HepG2 (cell line): Measurements from ENCODE around the gene NUDT1. TPM values are rescaled to one million over a fixed set of nuclear protein-coding genes. Genes with fewer than 3 reads are reported as not detected.

Source experiments
- ATAC-seq: fragments of 200-7000 bp; cut with Tn5 transposase; 3 replicates; pipeline ENCODE4 v1.9.1; 2020; ENCODE audit warnings: mild to moderate bottlenecking, moderate library complexity
- BruUV-seq: library from RNA; stranded (reverse); fragments of 400-500 nt; replicated peaks from 2 replicates; lab custom pipeline; 2021; lab: Mats Ljungman, UMichigan
- CTCF ChIA-PET: fragments of 300-600 bp; formaldehyde crosslinking; extraction: SDS; loops from one replicate; lab custom pipeline; 2021; ENCODE audit warnings: low total read pairs, inconsistent platforms, low intra/inter-chr PET ratio; lab: Yijun Ruan, JAX
- POLR2A ChIA-PET: fragments of 350-600 bp; sonication (Branson Sonifier 250); formaldehyde crosslinking; loops from one replicate; lab custom pipeline; 2020; ENCODE audit warnings: antibody characterized with exemption, inconsistent platforms; lab: Yijun Ruan, JAX
- DNase-seq: peaks from one replicate; pipeline ENCODE4 v3.0.0-alpha.2; 2015; ENCODE audit warnings: low spot score
- FAIRE-seq: peaks from 3 replicates; lab custom pipeline; 2011; peaks lifted over from hg19 to GRCh38; lab: Jason Lieb, UNC
- H2AFZ ChIP-seq: one replicate; pipeline ENCODE4 v1.6.1; 2011; ENCODE audit warnings: low read length, inconsistent platforms
- H3K27ac ChIP-seq: fragments of 300-600 bp; 3 replicates; pipeline ENCODE4 v1.8.0; 2011; ENCODE audit warnings: mixed run types, mild to moderate bottlenecking, mixed read lengths, low read length, inconsistent platforms; ENCODE audit not compliant: insufficient read depth; ENCODE audit errors: extremely low read length
- H3K27me3 ChIP-seq, 2 experiments: fragments of 200-600 bp in 1 of 2; 2 replicates in 1 of 2; 3 replicates in 1 of 2; pipeline versions ENCODE4 v1.6.0 to v1.8.0; 2011; ENCODE audit warnings: low read length in 2 of 2, mild to moderate bottlenecking in 2 of 2, moderate library complexity in 2 of 2, inconsistent platforms in 1 of 2; ENCODE audit not compliant: insufficient read depth in 2 of 2, control insufficient read depth in 1 of 2
- H3K36me3 ChIP-seq, 2 experiments: fragments of 200-600 bp in 1 of 2; replicated peaks in 1 of 2; 2 replicates in 1 of 2; 3 replicates in 1 of 2; pipeline versions ENCODE4 v1.5.1 to v1.8.0; 2011; ENCODE audit warnings: low read length in 2 of 2, inconsistent platforms in 1 of 2; ENCODE audit not compliant: insufficient read depth in 2 of 2, control insufficient read depth in 1 of 2
- H3K4me1 ChIP-seq: 2 replicates; pipeline ENCODE4 v1.5.1; 2012; ENCODE audit warnings: low read length, inconsistent platforms; ENCODE audit not compliant: insufficient read depth
- H3K4me2 ChIP-seq: 2 replicates; pipeline ENCODE4 v1.6.0; 2011; ENCODE audit warnings: low read depth, low read length, inconsistent platforms
- H3K4me3 ChIP-seq, 3 experiments: fragments of 200-600 bp in 1 of 3; sonication (generic), shearing (Covaris generic) in 1 of 3; replicated peaks in 1 of 3; 2 replicates each; pipeline ENCODE4 v1.5.1; 2011 to 2016; ENCODE audit warnings: low read length in 3 of 3, inconsistent platforms in 2 of 3, low read depth in 2 of 3, mild to moderate bottlenecking in 2 of 3, control low read depth in 1 of 3, mixed read lengths in 1 of 3; ENCODE audit not compliant: insufficient read depth in 1 of 3
- H3K79me2 ChIP-seq: one replicate; pipeline ENCODE4 v1.6.1; 2011; ENCODE audit warnings: low read length, inconsistent platforms; ENCODE audit not compliant: insufficient read depth
- H3K9ac ChIP-seq: 2 replicates; pipeline ENCODE4 v1.6.0; 2011; ENCODE audit warnings: mild to moderate bottlenecking, low read depth, low read length, inconsistent platforms; ENCODE audit not compliant: insufficient read depth
- H3K9me3 ChIP-seq: 2 replicates; pipeline ENCODE4 v1.5.1; 2012; ENCODE audit warnings: mild to moderate bottlenecking, low read length
- H4K20me1 ChIP-seq: 2 replicates; pipeline ENCODE4 v1.6.0; 2011; ENCODE audit warnings: inconsistent platforms, mild to moderate bottlenecking, low read length, moderate library complexity; ENCODE audit not compliant: insufficient read depth
- NR2F1 ChIP-seq, 2 experiments: fragments of 450-650 bp in 1 of 2; formaldehyde crosslinking in 1 of 2; IDR thresholded peaks; 2 replicates each; pipeline versions ENCODE4 v1.5.0 to v1.6.1; 2016 to 2020; ENCODE audit warnings: mild to moderate bottlenecking in 1 of 2, missing compliant biosample characterization in 1 of 2, missing genetic modification reagents in 1 of 2, moderate library complexity in 1 of 2
- SOX6 ChIP-seq, 2 experiments: fragments of 450-650 bp in 1 of 2; sonication (generic) in 1 of 2; formaldehyde crosslinking in 1 of 2; IDR thresholded peaks; 2 replicates each; pipeline versions ENCODE4 v1.4.0 to v1.6.1; 2017 to 2020; ENCODE audit warnings: antibody characterized with exemption in 1 of 2, mild to moderate bottlenecking in 1 of 2, missing genetic modification reagents in 1 of 2
- ZBTB4 ChIP-seq: sonication (generic); formaldehyde crosslinking; IDR thresholded peaks from 2 replicates; pipeline ENCODE4 v1.4.0; 2020; ENCODE audit warnings: missing genetic modification reagents, mild to moderate bottlenecking, borderline replicate concordance
- ZBTB46 ChIP-seq: sonication (generic); formaldehyde crosslinking; IDR thresholded peaks from 2 replicates; pipeline ENCODE4 v1.4.0; 2020; ENCODE audit warnings: mild to moderate bottlenecking, missing genetic modification reagents, borderline replicate concordance
- ZNF142 ChIP-seq: sonication (generic); formaldehyde crosslinking; IDR thresholded peaks from 2 replicates; pipeline ENCODE4 v1.4.0; 2020; ENCODE audit warnings: missing genetic modification reagents
- ZNF513 ChIP-seq: sonication (generic); formaldehyde crosslinking; conservative IDR thresholded peaks from 2 replicates; pipeline ENCODE4 v1.5.0; 2020; ENCODE audit warnings: missing genetic modification reagents
- WGBS: methylation state at CpG from one replicate; pipeline ENCODE4 v1.1.6; 2017; ENCODE audit warnings: low lambda C conversion rate; 5-methylcytosine and 5-hydroxymethylcytosine counted together
- in situ Hi-C: cut with HindIII; loops from 2 replicates; pipeline ENCODE4 v1.10.0; 2017; ENCODE audit warnings: low pct_unique_long_range_greater_than_20kb; ENCODE audit not compliant: extremely low pct_ligation_motif_present
- intact Hi-C: fragments of 100-400 bp; cut with micrococcal nuclease; formaldehyde crosslinking; loops from one replicate; pipeline ENCODE4 v1.10.0; 2022; ENCODE audit not compliant: unreplicated experiment
- polyA plus RNA-seq, 8 experiments: library from polyadenylated mRNA; depleted of rRNA in 3 of 8; stranded (reverse) in 7 of 8; unstranded in 1 of 8; fragments of >200 nt; fragmentation: Illumina TruSeq in 4 of 8; extraction: Trizol in 4 of 8; gene quantifications; 2 replicates each; pipeline versions ENCODE4 v1.2.1 to v1.2.3, GENCODE V29; 2011 to 2016; ENCODE audit warnings: low read depth in 4 of 8, missing spikeins in 1 of 8, mixed read lengths in 1 of 8; ENCODE audit not compliant: insufficient read depth in 1 of 8
- total RNA-seq, 5 experiments: library from RNA; depleted of rRNA; stranded (reverse); fragments of >200 nt; fragmentation: Illumina TruSeq; extraction: Trizol; gene quantifications; 2 replicates each; pipeline ENCODE4 v1.2.3, GENCODE V29; 2016; ENCODE audit warnings: low read depth in 1 of 5

Gene NUDT1
- total and polyA plus RNA-seq, 2 of the 13 experiments (the other 11 are each of a cell fraction or from before 2014, with no cell fraction given): 9.1 to 26.8 TPM

DNA sequence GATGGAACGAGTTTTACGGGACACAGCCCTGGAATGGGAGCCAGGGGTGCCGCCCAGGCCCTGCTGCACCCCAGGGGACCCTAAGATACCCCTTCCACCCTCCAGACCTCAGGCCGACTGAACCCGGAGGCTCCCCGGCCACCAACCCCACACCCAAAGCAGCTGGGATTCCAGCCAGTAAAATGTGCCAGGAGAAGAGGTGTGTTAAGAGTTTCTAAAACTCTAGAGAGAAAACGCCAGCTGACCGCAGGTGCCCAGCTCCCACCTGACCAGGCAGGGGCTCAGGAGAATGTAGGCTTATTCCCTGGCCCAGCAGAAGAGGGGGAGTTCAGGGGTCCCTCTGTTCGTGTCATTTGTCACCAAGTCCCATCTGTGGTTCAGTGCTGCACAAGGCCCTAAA is 17.5 kb downstream of the NUDT1 start:
- Histone ChIP-seq H3K4me2 (no peak overlapping the region), H3K4me1 (no peaks in the 10 kb centered on the region), H3K79me2 (no peaks in the 10 kb centered on the region), H4K20me1 (no peaks in the 10 kb centered on the region), H3K4me3 (no peak overlapping the region), H3K27ac (no peak overlapping the region), H3K9ac (no peak overlapping the region), H2AFZ (no peak overlapping the region), H3K27me3 (no peaks in the 10 kb centered on the region), H3K9me3 (no peaks in the 10 kb centered on the region), H3K36me3 (peaks cover 5 to 37% of the 10 kb centered on the region in 2 experiments; a peak in 3 of 5 replicates)
- DNase-seq: no peak
- intact Hi-C loops: no loop called here
- in situ Hi-C loops: loop anchor here (10.0 kb wide), 1 partner anchor 45 kb away; no protein-coding TSS in a partner anchor
- ChIA-PET POLR2A (no interaction called here), CTCF (no interaction called here)
- FAIRE-seq: no peak
- no peak for ATAC-seq
- WGBS: 100% methylated on average over 1 of the region's 9 CpGs
- no peak for TF ChIP-seq ZBTB4 (CRISPR knock-in tag)
- TF ChIP-seq ZNF142 (CRISPR knock-in tag): no peak
- TF ChIP-seq NR2F1 (CRISPR knock-in tag; IDR thresholded peaks at IDR 0.05): no peak
- TF ChIP-seq SOX6 (IDR thresholded peaks at IDR 0.05): no peak
- no peak for TF ChIP-seq SOX6 (CRISPR knock-in tag; IDR thresholded peaks at IDR 0.05)
- no peak for TF ChIP-seq ZBTB46
- no peak for TF ChIP-seq ZNF513 (CRISPR knock-in tag)
- no TSS peak for BruUV-seq
